H9 (cell line): Measurements from ENCODE around the gene ST6GALNAC6. TPM values are rescaled to one million over a fixed set of nuclear protein-coding genes. Genes with fewer than 3 reads are reported as not detected.

Experiments
- DNase-seq: peaks from one replicate; pipeline ENCODE4 v3.0.0-alpha.2; 2017
- H2AFZ ChIP-seq: one replicate; pipeline ENCODE4 v1.6.1; 2013; ENCODE audit warnings: mild to moderate bottlenecking, low read length, control low read depth, moderate library complexity
- H2AK5ac ChIP-seq: 2 replicates; pipeline ENCODE4 v1.6.1; 2013; ENCODE audit warnings: low read length, control low read depth, mixed read lengths; ENCODE audit not compliant: insufficient read length
- H2BK120ac ChIP-seq: one replicate; pipeline ENCODE4 v1.6.1; 2013; ENCODE audit warnings: low read depth, mild to moderate bottlenecking, low read length, control low read depth, inconsistent platforms; ENCODE audit not compliant: poor library complexity, severe bottlenecking
- H2BK12ac ChIP-seq: 2 replicates; pipeline ENCODE4 v1.6.1; 2013; ENCODE audit warnings: low read length, control low read depth, mixed read lengths, low read depth; ENCODE audit not compliant: insufficient read length
- H2BK15ac ChIP-seq: 2 replicates; pipeline ENCODE4 v1.6.1; 2013; ENCODE audit warnings: low read depth, low read length, control low read depth
- H2BK20ac ChIP-seq: one replicate; pipeline ENCODE4 v1.6.1; 2013; ENCODE audit warnings: low read depth, mild to moderate bottlenecking, low read length, control low read depth, inconsistent platforms; ENCODE audit not compliant: poor library complexity, severe bottlenecking
- H2BK5ac ChIP-seq: 2 replicates; pipeline ENCODE4 v1.6.1; 2013; ENCODE audit warnings: low read length, control low read depth, mixed read lengths; ENCODE audit not compliant: insufficient read length
- H3K14ac ChIP-seq: 2 replicates; pipeline ENCODE4 v1.6.1; 2013; ENCODE audit warnings: low read length, control low read depth; ENCODE audit not compliant: insufficient read depth
- H3K18ac ChIP-seq: 2 replicates; pipeline ENCODE4 v1.6.1; 2013; ENCODE audit warnings: low read depth, mild to moderate bottlenecking, mixed read lengths, low read length, control low read depth; ENCODE audit not compliant: insufficient read length
- H3K23ac ChIP-seq: 2 replicates; pipeline ENCODE4 v1.6.1; 2013; ENCODE audit warnings: low read length, control low read depth, mixed read lengths, low read depth; ENCODE audit not compliant: insufficient read length
- H3K23me2 ChIP-seq: 2 replicates; pipeline ENCODE4 v1.6.1; 2013; ENCODE audit warnings: low read depth, mild to moderate bottlenecking, mixed read lengths, low read length, control low read depth; ENCODE audit not compliant: insufficient read length, poor library complexity, severe bottlenecking
- H3K27ac ChIP-seq: 2 replicates; pipeline ENCODE4 v1.5.1; 2013; ENCODE audit warnings: low read length, control low read depth, mixed read lengths, low read depth; ENCODE audit not compliant: insufficient read length
- H3K27me3 ChIP-seq: 2 replicates; pipeline ENCODE4 v1.6.1; 2013; ENCODE audit warnings: low read length, control low read depth, inconsistent platforms; ENCODE audit not compliant: insufficient read depth
- H3K4ac ChIP-seq: 2 replicates; pipeline ENCODE4 v1.6.1; 2013; ENCODE audit warnings: low read depth, mild to moderate bottlenecking, control low read depth, inconsistent platforms, low read length, moderate library complexity
- H3K4me1 ChIP-seq: 2 replicates; pipeline ENCODE4 v1.6.1; 2013; ENCODE audit warnings: low read length, control low read depth, inconsistent platforms; ENCODE audit not compliant: insufficient read depth
- H3K4me2 ChIP-seq: 2 replicates; pipeline ENCODE4 v1.6.1; 2013; ENCODE audit warnings: low read length, control low read depth, mixed read lengths; ENCODE audit not compliant: insufficient read length, insufficient read depth
- H3K56ac ChIP-seq: 2 replicates; pipeline ENCODE4 v1.6.1; 2013; ENCODE audit warnings: low read depth, mild to moderate bottlenecking, mixed read lengths, low read length, control low read depth; ENCODE audit not compliant: insufficient read length
- H3K79me1 ChIP-seq: 2 replicates; pipeline ENCODE4 v1.6.1; 2013; ENCODE audit warnings: low read depth, mild to moderate bottlenecking, moderate library complexity, low read length, control low read depth, inconsistent platforms; ENCODE audit not compliant: insufficient read depth, poor library complexity, severe bottlenecking
- H3K79me2 ChIP-seq: 2 replicates; pipeline ENCODE4 v1.6.1; 2013; ENCODE audit warnings: low read length, control low read depth, inconsistent platforms; ENCODE audit not compliant: insufficient read depth
- H3K9ac ChIP-seq: 2 replicates; pipeline ENCODE4 v1.6.1; 2013; ENCODE audit warnings: low read length, control low read depth, mixed read lengths; ENCODE audit not compliant: insufficient read length; ENCODE audit errors: extremely low read depth
- H3K9me3 ChIP-seq: one replicate; pipeline ENCODE4 v1.6.1; 2013; ENCODE audit warnings: low read depth, low read length, inconsistent platforms; ENCODE audit not compliant: control insufficient read depth
- H3T11ph ChIP-seq: one replicate; pipeline ENCODE4 v1.6.1; 2013; ENCODE audit warnings: mild to moderate bottlenecking, low read length, control low read depth, inconsistent platforms
- H4K20me1 ChIP-seq: one replicate; pipeline ENCODE4 v1.6.1; 2013; ENCODE audit not compliant: control insufficient read depth, insufficient read length, insufficient read depth
- H4K5ac ChIP-seq: 2 replicates; pipeline ENCODE4 v1.6.1; 2013; ENCODE audit warnings: low read depth, mild to moderate bottlenecking, mixed read lengths, low read length, control low read depth; ENCODE audit not compliant: insufficient read length
- H4K8ac ChIP-seq: replicated peaks from 2 replicates; pipeline ENCODE4 v1.6.1; 2013; ENCODE audit warnings: low read length, control low read depth, mixed read lengths, low read depth; ENCODE audit not compliant: insufficient read length
- H4K91ac ChIP-seq: 2 replicates; pipeline ENCODE4 v1.6.1; 2013; ENCODE audit warnings: low read depth, mild to moderate bottlenecking, moderate library complexity, mixed read lengths, low read length, control low read depth; ENCODE audit not compliant: insufficient read length
- H3K27ac Mint-ChIP-seq, 3 experiments: 2 replicates in 2 of 3; 3 replicates in 1 of 3; pipeline ENCODE4 v1.8.0; 2020 to 2021; ENCODE audit warnings: mixed read lengths in 3 of 3, mild to moderate bottlenecking in 1 of 3, moderate library complexity in 1 of 3
- H3K27me3 Mint-ChIP-seq: 2 replicates; pipeline ENCODE4 v1.8.0; 2021; ENCODE audit warnings: low read depth, mild to moderate bottlenecking, moderate library complexity, mixed read lengths
- H3K36me3 Mint-ChIP-seq, 3 experiments: 2 replicates in 2 of 3; 3 replicates in 1 of 3; pipeline ENCODE4 v1.8.0; 2020 to 2021; ENCODE audit warnings: low read depth in 3 of 3, mixed read lengths in 3 of 3; ENCODE audit not compliant: insufficient read depth in 1 of 3
- H3K4me1 Mint-ChIP-seq, 2 experiments: 2 replicates each; pipeline ENCODE4 v1.8.0; 2020; ENCODE audit warnings: mixed read lengths in 2 of 2
- H3K4me3 Mint-ChIP-seq, 2 experiments: 2 replicates in 1 of 2; 3 replicates in 1 of 2; pipeline ENCODE4 v1.8.0; 2020 to 2021; ENCODE audit warnings: mild to moderate bottlenecking in 2 of 2, mixed read lengths in 2 of 2, moderate library complexity in 1 of 2
- H3K9me3 Mint-ChIP-seq, 2 experiments: 2 replicates in 1 of 2; 3 replicates in 1 of 2; pipeline ENCODE4 v1.8.0; 2020; ENCODE audit warnings: mild to moderate bottlenecking in 2 of 2, mixed read lengths in 2 of 2, moderate library complexity in 1 of 2
- CTCF ChIP-seq: fragments of 200-600 bp; sonication (generic); conservative IDR thresholded peaks from 3 replicates; pipeline ENCODE4 v1.8.0; 2021; ENCODE audit warnings: antibody characterized with exemption, mild to moderate bottlenecking
- WGBS: extraction: QIAGEN DNeasy Blood & Tissue Kit; methylation state at CpG from one replicate; pipeline ENCODE4 v1.1.7; 2013; ENCODE audit warnings: missing lambda C conversion rate, low lambda C conversion rate, mixed read lengths; ENCODE audit not compliant: insufficient read length; ENCODE audit errors: extremely low coverage; 5-methylcytosine and 5-hydroxymethylcytosine counted together
- total RNA-seq: library from RNA; stranded (reverse); gene quantifications from 2 replicates; pipeline ENCODE4 v1.2.1, GENCODE V29; 2021

Gene ST6GALNAC6
- total RNA-seq, 1 experiment from 2014 or later, result 29.8 TPM

GRCh38 chr9:127841087-127841835 is 58.1 kb downstream of the ST6GALNAC6 start:
- Mint-ChIP-seq H3K4me3 (no peak overlapping the region), H3K36me3 (no peaks in the 10 kb centered on the region), H3K27ac (peak overlapping the region in 1 of 3 experiments; percentile 36; a peak in 2 of 7 replicates), H3K4me1 (peaks cover 4 to 6% of the 10 kb centered on the region in 2 experiments; a peak in 3 of 4 replicates), H3K27me3 (no peaks in the 10 kb centered on the region), H3K9me3 (no peaks in the 10 kb centered on the region)
- TF ChIP-seq CTCF, result no peak
- no CpG with 5 or more reads among the region's 15 CpGs for WGBS
- Histone ChIP-seq H2BK120ac (no peak overlapping the region), H3K4me2 (no peak overlapping the region), H2AFZ (no peak overlapping the region), H2BK20ac (no peak overlapping the region), H3K23me2 (no peaks in the 10 kb centered on the region), H4K5ac (no peak overlapping the region), H4K20me1 (no peaks in the 10 kb centered on the region), H2AK5ac (no peak overlapping the region), H2BK12ac (no peak overlapping the region), H4K91ac (no peak overlapping the region), H2BK5ac (no peak overlapping the region), H3K27ac (no peak overlapping the region), H3K23ac (no peak overlapping the region), H3K56ac (no peak overlapping the region), H3K9ac (no peak overlapping the region), H3K79me1 (no peaks in the 10 kb centered on the region), H4K8ac (no peak overlapping the region), H2BK15ac (no peak overlapping the region), H3K18ac (no peak overlapping the region), H3K79me2 (no peaks in the 10 kb centered on the region), H3K27me3 (no peaks in the 10 kb centered on the region), H3T11ph (no peak overlapping the region), H3K4me1 (no peaks in the 10 kb centered on the region), H3K4ac (no peak overlapping the region), H3K9me3 (no peaks in the 10 kb centered on the region), H3K14ac (no peak overlapping the region)
- DNase-seq, result no peak
